ENCODE results near the gene TBK1.

- TF ChIP-seq POLR2A (IDR thresholded peaks at IDR 0.05) (no peak), CTCF (IDR thresholded peaks at IDR 0.05) (no peak), POLR2AphosphoS5 (IDR thresholded peaks at IDR 0.05; ENCODE audit: insufficient read depth in 1 of 2, low read depth in 1 of 2) (no peak)
Observed at GRCh38 chr12:64457923-64458322, 6.0 kb downstream of the TBK1 start.
